Upper lobe of left lung (tissue), 6 donors: ENCODE data around the gene IRF2BPL. TPM values are rescaled to one million over a fixed set of nuclear protein-coding genes. Genes with fewer than 3 reads are reported as not detected.

Source experiments
- ATAC-seq, 2 donors: fragments of 200-7000 bp; cut with Tn5 transposase; one replicate each; pipeline ENCODE4 v1.9.1; 2022; ENCODE audit warnings: mild to moderate bottlenecking in 2 of 2, moderate library complexity in 2 of 2; ENCODE audit not compliant: low FRiP score in 2 of 2
- DNase-seq, 2 donors: peaks; one replicate each; pipeline ENCODE4 v3.0.0-alpha.2; 2019 to 2020
- H3K27ac ChIP-seq, 4 donors: fragments of 200-600 bp; sonication (generic); one replicate each; pipeline ENCODE4 v1.5.1; 2016 to 2019
- H3K27me3 ChIP-seq, 4 donors: fragments of 200-600 bp; sonication (generic); one replicate each; pipeline ENCODE4 v1.5.1; 2017 to 2019
- H3K36me3 ChIP-seq, 4 donors: fragments of 200-600 bp; sonication (generic); one replicate each; pipeline ENCODE4 v1.5.1; 2016 to 2019
- H3K4me1 ChIP-seq, 4 donors: fragments of 200-600 bp; sonication (generic); one replicate each; pipeline ENCODE4 v1.5.1; 2018 to 2019
- H3K4me3 ChIP-seq, 4 donors: fragments of 200-600 bp; sonication (generic); one replicate each; pipeline ENCODE4 v1.5.1; 2017 to 2019; ENCODE audit warnings: mild to moderate bottlenecking in 2 of 4, moderate library complexity in 1 of 4
- H3K9me3 ChIP-seq, 4 donors: fragments of 200-600 bp; sonication (generic); one replicate each; pipeline ENCODE4 v1.5.1; 2018 to 2019
- EP300 ChIP-seq, 4 donors: sonication (generic); formaldehyde crosslinking; IDR thresholded peaks; one replicate each; pipeline ENCODE4 v1.5.1; 2017; ENCODE audit warnings: antibody characterized with exemption in 4 of 4, control low read depth in 2 of 4
- POLR2A ChIP-seq, 4 donors: fragments of 450-650 bp; IDR thresholded peaks; one replicate each; pipeline ENCODE4 v1.5.1; 2016 to 2017; ENCODE audit warnings: antibody characterized with exemption in 4 of 4, mild to moderate bottlenecking in 2 of 4
- POLR2AphosphoS5 ChIP-seq, 2 donors: sonication (generic); formaldehyde crosslinking; IDR thresholded peaks; one replicate each; pipeline ENCODE4 v1.5.1; 2017; ENCODE audit warnings: antibody characterized with exemption in 2 of 2
- WGBS, 2 donors: methylation state at CpG; one replicate each; pipeline ENCODE4 v1.1.5; 2017 to 2018; 5-methylcytosine and 5-hydroxymethylcytosine counted together
- total RNA-seq, 6 donors: library from RNA; depleted of rRNA in 4 of 6; stranded (reverse); fragments of >200 nt in 4 of 6; gene quantifications; one replicate each; pipeline versions ENCODE4 v1.1.0 to v1.2.1, GENCODE V29; 2016 to 2021
- TF ChIP-seq, protein P1 (sequence below), 6 experiments: fragments of 450-650 bp in 4 of 6; fragments of 200-600 bp in 2 of 6; sonication (generic) in 2 of 6; IDR thresholded peaks; one replicate each; pipeline ENCODE4 v1.5.1; 2016 to 2019; ENCODE audit warnings: antibody characterized with exemption in 6 of 6
- donor health status: DM: no; HTN: no; CAD: no; lungs with moderate emphysema.
- donor health status: DM: no; HTN: yes; CAD: no; lungs with severe emphysema.

IRF2BPL gene
- total RNA-seq, 6 donors from 2014 or later: 44.0 to 111 (median 49.6) TPM

DNA sequence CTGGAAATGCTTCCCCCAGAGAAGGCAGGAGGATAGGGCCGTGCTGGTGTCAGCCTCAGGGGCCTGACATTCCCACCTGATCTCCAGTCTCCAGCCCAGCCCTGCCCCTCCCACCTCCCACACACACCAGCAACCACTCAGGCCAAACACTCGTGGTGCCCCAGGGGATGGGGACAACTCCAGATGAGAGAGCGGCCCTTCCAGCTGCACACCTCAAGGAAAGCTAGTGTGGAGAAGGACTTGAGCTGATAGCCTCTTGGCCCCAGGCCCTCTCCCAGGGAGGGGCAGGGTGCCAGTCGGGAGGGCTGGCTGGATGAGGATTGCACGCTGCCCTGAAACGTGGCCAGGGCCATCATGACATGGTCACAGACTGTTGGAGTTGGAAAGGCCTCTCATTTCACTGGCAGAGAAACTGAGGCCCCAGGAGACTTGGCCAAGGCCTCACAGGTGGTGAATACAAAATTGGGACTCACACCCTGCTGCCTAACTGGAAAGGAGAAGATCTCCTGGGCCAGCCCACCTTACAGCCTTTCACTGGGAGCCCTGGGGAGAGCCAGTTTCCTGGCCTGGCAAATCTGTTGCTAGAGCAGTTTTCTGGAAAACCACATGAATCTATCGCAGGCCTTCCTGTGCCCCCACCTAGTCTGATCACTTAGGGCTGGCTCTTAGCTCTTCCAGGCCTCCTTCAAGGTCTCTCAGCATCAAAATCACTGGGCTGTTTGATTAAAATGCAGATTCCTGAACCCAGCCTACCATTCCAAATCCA is 52.1 kb downstream of the IRF2BPL start:
- H3K27ac ChIP-seq: peak overlapping the region in 1 of 4 donors; percentile 26
- WGBS, 2 donors: 64 to 100% methylated on average over 2 to 7 of the region's 7 CpGs
- TF ChIP-seq POLR2A (IDR thresholded peaks at IDR 0.05) (no peak), POLR2AphosphoS5 (IDR thresholded peaks at IDR 0.05) (no peak), EP300 (IDR thresholded peaks at IDR 0.05) (no peak)
- TF ChIP-seq, protein P1, sequence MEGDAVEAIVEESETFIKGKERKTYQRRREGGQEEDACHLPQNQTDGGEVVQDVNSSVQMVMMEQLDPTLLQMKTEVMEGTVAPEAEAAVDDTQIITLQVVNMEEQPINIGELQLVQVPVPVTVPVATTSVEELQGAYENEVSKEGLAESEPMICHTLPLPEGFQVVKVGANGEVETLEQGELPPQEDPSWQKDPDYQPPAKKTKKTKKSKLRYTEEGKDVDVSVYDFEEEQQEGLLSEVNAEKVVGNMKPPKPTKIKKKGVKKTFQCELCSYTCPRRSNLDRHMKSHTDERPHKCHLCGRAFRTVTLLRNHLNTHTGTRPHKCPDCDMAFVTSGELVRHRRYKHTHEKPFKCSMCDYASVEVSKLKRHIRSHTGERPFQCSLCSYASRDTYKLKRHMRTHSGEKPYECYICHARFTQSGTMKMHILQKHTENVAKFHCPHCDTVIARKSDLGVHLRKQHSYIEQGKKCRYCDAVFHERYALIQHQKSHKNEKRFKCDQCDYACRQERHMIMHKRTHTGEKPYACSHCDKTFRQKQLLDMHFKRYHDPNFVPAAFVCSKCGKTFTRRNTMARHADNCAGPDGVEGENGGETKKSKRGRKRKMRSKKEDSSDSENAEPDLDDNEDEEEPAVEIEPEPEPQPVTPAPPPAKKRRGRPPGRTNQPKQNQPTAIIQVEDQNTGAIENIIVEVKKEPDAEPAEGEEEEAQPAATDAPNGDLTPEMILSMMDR (IDR thresholded peaks at IDR 0.05): no peak

DNA sequence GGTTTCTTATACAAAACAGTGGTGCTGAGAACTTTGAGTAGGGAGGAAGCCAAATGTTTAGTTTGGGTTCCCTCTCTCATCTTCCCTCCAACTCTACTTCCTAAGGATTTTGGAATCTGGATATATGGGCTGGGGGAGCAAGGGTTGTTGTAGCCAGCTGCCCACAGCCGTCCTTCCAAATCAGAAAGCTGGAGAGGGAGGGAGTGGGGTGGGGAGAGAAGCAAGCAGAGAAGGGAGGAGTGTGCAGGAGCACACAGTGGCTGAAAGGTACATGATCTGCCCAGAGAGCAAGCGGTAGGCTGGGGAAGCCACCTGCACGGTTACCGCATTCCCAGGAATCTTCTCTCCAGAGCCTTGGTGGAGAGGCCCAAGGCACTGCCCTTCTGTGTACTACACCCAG is 52.7 kb downstream of the IRF2BPL start:
- ATAC-seq: no peak

More for the DNA sequence above, 52.1 kb downstream of the IRF2BPL start:
- H3K9me3 ChIP-seq: no peaks in the 10 kb centered on the region
- no peak for ATAC-seq
- peaks cover 0 to 7% (median 3%) of the 10 kb centered on the region in 4 donors for H3K4me1 ChIP-seq
- H3K27me3 ChIP-seq: no peaks in the 10 kb centered on the region
- DNase-seq: peak in 1 of 2 donors; percentile 44
- H3K36me3 ChIP-seq: no peaks in the 10 kb centered on the region
- H3K4me3 ChIP-seq: no peak overlapping the region

DNA sequence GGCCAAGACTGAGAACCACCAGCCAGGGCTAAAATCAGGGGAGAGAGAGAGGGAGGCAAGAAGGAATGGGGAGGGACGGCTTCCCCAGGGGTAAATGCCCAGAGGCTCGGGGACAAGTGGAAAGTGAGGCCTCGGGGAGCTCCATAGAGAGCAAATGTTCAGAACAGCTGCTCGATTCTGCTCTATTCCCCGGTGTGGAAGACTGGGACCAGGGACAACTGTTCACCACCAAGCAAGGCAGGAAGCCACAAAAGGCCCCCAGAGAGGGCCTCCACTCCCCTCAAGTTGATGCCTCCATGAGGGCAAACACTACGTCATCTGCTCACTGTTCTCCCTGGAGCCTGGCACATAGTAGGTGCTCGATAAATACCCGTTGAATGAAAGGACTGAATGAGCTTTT is 53.5 kb downstream of the IRF2BPL start:
- ATAC-seq: no peak

More for the DNA sequence above, 52.7 kb downstream of the IRF2BPL start:
- Histone ChIP-seq H3K9me3 (no peaks in the 10 kb centered on the region), H3K36me3 (no peaks in the 10 kb centered on the region), H3K27me3 (no peaks in the 10 kb centered on the region), H3K4me1 (peaks cover 0 to 7% (median 3%) of the 10 kb centered on the region in 4 donors), H3K27ac (peak overlapping the region in 1 of 4 donors; percentile 26), H3K4me3 (no peak overlapping the region)
- no peak for DNase-seq
- TF ChIP-seq POLR2A (IDR thresholded peaks at IDR 0.05) (no peak), POLR2AphosphoS5 (IDR thresholded peaks at IDR 0.05) (no peak), EP300 (IDR thresholded peaks at IDR 0.05) (no peak)
- TF ChIP-seq, protein P1 (IDR thresholded peaks at IDR 0.05): no peak
- 80 to 94% methylated on average over 4 of the region's 4 CpGs for WGBS, 2 donors

More for the DNA sequence above, 53.5 kb downstream of the IRF2BPL start:
- H3K27ac ChIP-seq: no peak overlapping the region
- TF ChIP-seq, protein P1 (IDR thresholded peaks at IDR 0.05): no peak
- no peak for TF ChIP-seq POLR2AphosphoS5 (IDR thresholded peaks at IDR 0.05)
- TF ChIP-seq POLR2A (IDR thresholded peaks at IDR 0.05): no peak
- TF ChIP-seq EP300 (IDR thresholded peaks at IDR 0.05): no peak
- no peak for DNase-seq
- H3K4me3 ChIP-seq: no peak overlapping the region
- no peaks in the 10 kb centered on the region for H3K9me3 ChIP-seq
- WGBS, 2 donors: 75 to 89% methylated on average over 8 of the region's 8 CpGs
- no peaks in the 10 kb centered on the region for H3K27me3 ChIP-seq
- H3K36me3 ChIP-seq: no peaks in the 10 kb centered on the region
- H3K4me1 ChIP-seq: peaks cover 0 to 7% (median 3%) of the 10 kb centered on the region in 4 donors

Other genes with a start within 250 kb of the IRF2BPL start
- 10 to 100 TPM; 13.8 to 35.6 (median 23.6) TPM for gene ANGEL1, start 215.8 kb downstream of the IRF2BPL start, total RNA-seq
- gene LRRC74A, start 202.3 kb downstream of the IRF2BPL start, total RNA-seq: not detected
- gene CIPC, start 69.5 kb upstream of the IRF2BPL start, total RNA-seq: 10 to 100 TPM; 25.1 to 42.4 (median 32.7) TPM
- under 1 TPM in 1 of 6 donors, not detected in 5; 0.06 TPM for gene ZDHHC22, start 113.1 kb upstream of the IRF2BPL start, total RNA-seq
- gene TMEM63C, start 153.1 kb upstream of the IRF2BPL start, total RNA-seq: 1 to 10 TPM in 1 of 6 donors, under 1 TPM in 3, not detected in 2; 0.15 to 8.3 (median 0.80) TPM
- gene NGB, start 242.5 kb upstream of the IRF2BPL start, total RNA-seq: under 1 TPM in 1 of 6 donors, not detected in 5; 0.30 TPM